Measurements from ENCODE around the gene ZNF467. TPM values are rescaled to one million over a fixed set of nuclear protein-coding genes. Genes with fewer than 3 reads are reported as not detected.

ZNF467 gene, protein sequence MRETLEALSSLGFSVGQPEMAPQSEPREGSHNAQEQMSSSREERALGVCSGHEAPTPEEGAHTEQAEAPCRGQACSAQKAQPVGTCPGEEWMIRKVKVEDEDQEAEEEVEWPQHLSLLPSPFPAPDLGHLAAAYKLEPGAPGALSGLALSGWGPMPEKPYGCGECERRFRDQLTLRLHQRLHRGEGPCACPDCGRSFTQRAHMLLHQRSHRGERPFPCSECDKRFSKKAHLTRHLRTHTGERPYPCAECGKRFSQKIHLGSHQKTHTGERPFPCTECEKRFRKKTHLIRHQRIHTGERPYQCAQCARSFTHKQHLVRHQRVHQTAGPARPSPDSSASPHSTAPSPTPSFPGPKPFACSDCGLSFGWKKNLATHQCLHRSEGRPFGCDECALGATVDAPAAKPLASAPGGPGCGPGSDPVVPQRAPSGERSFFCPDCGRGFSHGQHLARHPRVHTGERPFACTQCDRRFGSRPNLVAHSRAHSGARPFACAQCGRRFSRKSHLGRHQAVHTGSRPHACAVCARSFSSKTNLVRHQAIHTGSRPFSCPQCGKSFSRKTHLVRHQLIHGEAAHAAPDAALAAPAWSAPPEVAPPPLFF
- 6.2 TPM for polyA plus RNA-seq (2013, experiment 1 of 2)
- polyA plus RNA-seq (2013, experiment 2 of 2): 6.1 TPM

DNA sequence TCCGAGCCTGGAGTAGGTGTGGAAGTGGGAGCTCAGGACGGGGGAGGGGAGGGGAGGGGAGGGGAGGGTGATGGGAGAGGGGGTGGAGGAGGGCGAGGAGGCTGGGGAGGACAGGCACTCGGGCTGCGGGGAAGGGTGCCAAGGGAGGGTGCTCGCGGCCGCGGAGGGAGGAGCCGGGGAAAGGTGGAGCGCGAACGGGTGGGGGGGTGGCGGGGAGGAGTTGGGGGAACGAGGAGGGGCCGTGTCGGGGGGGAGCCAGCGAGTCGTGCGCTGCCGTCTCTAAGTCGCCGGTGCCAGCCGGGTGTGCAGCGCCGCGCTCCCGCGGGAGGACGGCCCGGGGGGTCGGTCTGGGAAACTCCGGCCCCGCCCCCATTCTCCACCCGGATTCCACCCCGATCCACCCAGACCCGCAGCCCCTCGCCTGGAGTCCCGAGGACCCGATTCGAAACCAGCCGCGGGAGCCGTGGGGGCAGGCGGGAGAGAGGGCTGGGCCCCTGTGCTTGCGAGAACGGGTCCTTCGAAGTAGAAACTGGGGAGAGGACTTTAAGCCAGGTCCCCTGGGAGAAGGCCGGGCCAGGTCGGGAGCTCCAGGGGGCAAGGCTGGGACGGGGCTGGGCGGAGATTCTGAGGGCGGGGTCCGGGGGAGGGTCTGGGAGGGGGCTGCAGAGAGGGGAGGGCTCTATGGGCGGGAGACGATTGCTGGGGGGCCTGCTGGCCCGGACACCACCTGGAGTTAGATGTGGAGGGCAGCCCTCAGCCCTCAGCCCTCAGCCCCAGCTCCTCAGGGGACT lies at the start of gene ZNF467:
Gene ZNF467, minus strand, starts transcription at position 143 of the 791 bp plus-strand sequence. CDS start 2,556 bp downstream, outside the sequence.
- H4K8ac ChIP-seq (ENCODE audit: low read depth, low read length): no peak within 1 kb of the TSS
- no peak within 1 kb of the TSS for H2BK120ac ChIP-seq (ENCODE audit: low read depth, low read length)
- peak within 1 kb of the TSS; percentile 99 for H3K18ac ChIP-seq (ENCODE audit: low read length)
- H3K4me1 ChIP-seq (ENCODE audit: control insufficient read depth in 2 of 2, insufficient read depth in 1 of 2, low read depth in 1 of 2, low read length in 2 of 2): peaks cover 14 to 51% of the 10 kb centered on the region in 2 donors
- no CpG with 5 or more reads among the region's 57 CpGs for WGBS, 2 donors (ENCODE audit: extremely low coverage in 2 of 2, insufficient read length in 2 of 2, insufficient replicate concordance in 1 of 2)
- H3K36me3 ChIP-seq (replicated peaks in 1 of 2; ENCODE audit: control insufficient read depth in 2 of 2, insufficient read depth in 2 of 2, low read length in 2 of 2): peaks cover 0 to 3% of the 10 kb centered on the region in 2 donors
- peak within 1 kb of the TSS; percentile 57 to 83 for H3K4me3 ChIP-seq (ENCODE audit: low read length in 2 of 2)
- H4K91ac ChIP-seq (ENCODE audit: low read depth, low read length, poor library complexity): no peak within 1 kb of the TSS
- peak within 1 kb of the TSS; percentile 93 for H2BK5ac ChIP-seq (ENCODE audit: low read length)
- peak within 1 kb of the TSS; percentile 73 for H3K23ac ChIP-seq (ENCODE audit: low read depth, low read length, poor library complexity)
- peak within 1 kb of the TSS; percentile 100 for H2BK15ac ChIP-seq (ENCODE audit: low read length)
- no peak within 1 kb of the TSS for H3K4ac ChIP-seq (ENCODE audit: low read length)
- peak within 1 kb of the TSS; percentile 87 for H2AFZ ChIP-seq (ENCODE audit: low read length)
- peak within 1 kb of the TSS; percentile 98 for H3K4me2 ChIP-seq (ENCODE audit: insufficient read depth, low read length, poor library complexity, severe bottlenecking)
- no peaks in the 10 kb centered on the region for H3K79me1 ChIP-seq (ENCODE audit: low read depth, low read length)
- peak within 1 kb of the TSS; percentile 96 for H3K27ac ChIP-seq (replicated peaks; ENCODE audit: low read length)
- H2AK5ac ChIP-seq (ENCODE audit: low read depth, low read length): peak within 1 kb of the TSS; percentile 97
- H3K9ac ChIP-seq (ENCODE audit: low read depth, low read length, poor library complexity): peak within 1 kb of the TSS; percentile 92
- H3K27me3 ChIP-seq (ENCODE audit: control insufficient read depth in 3 of 3, insufficient read depth in 3 of 3, low read depth in 1 of 3, low read length in 3 of 3): peaks cover 0 to 17% (median 0%) of the 10 kb centered on the region in 3 experiments
- no peak for DNase-seq (ENCODE audit: low spot score)
- peak within 1 kb of the TSS; percentile 94 for H3K14ac ChIP-seq (ENCODE audit: low read length)
- H3K9me3 ChIP-seq (replicated peaks in 1 of 2; ENCODE audit: control insufficient read depth in 2 of 2, insufficient read depth in 1 of 2, low read depth in 1 of 2, low read length in 2 of 2): peaks cover 0 to 2% of the 10 kb centered on the region in 2 donors
- peak within 1 kb of the TSS; percentile 93 for H2BK12ac ChIP-seq (ENCODE audit: low read length)

DNA sequence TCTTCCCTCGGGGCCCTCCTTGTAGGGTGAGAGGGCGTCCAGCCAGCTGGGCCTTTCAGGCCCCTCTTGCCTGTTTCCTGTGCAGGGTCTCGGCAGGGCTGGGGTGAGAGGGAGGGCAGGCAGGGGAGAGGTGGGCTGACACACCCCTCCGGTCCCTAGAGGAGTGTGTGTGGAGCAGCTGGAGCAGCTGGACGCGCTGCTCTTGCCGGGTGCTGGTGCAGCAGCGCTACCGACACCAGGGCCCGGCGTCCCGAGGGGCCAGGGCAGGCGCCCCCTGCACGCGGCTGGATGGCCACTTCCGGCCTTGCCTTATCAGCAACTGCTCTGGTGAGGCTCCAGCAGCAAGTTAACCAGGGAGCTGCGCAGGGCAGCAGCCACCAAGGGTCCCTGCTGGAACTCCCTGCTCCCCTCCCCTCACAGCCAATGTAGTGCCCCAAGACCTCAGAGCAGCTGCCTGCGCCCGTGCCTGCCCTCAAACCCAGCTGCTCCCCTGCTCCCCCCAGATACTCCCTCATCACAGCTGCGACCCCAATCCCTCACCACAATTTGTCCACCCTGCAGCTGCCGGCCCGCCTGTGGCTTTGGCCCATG lies 49.1 kb upstream of the ZNF467 start:
- Histone ChIP-seq H2BK15ac (ENCODE audit: low read length) (no peak overlapping the region), H3K9me3 (replicated peaks in 1 of 2; ENCODE audit: control insufficient read depth in 2 of 2, insufficient read depth in 1 of 2, low read depth in 1 of 2, low read length in 2 of 2) (peaks cover 0 to 12% of the 10 kb centered on the region in 2 donors), H3K23ac (ENCODE audit: low read depth, low read length, poor library complexity) (no peak overlapping the region), H2BK5ac (ENCODE audit: low read length) (no peak overlapping the region), H3K9ac (ENCODE audit: low read depth, low read length, poor library complexity) (no peak overlapping the region), H2AK5ac (ENCODE audit: low read depth, low read length) (peak overlapping the region; percentile 86), H3K4me1 (ENCODE audit: control insufficient read depth in 2 of 2, insufficient read depth in 1 of 2, low read depth in 1 of 2, low read length in 2 of 2) (no peaks in the 10 kb centered on the region), H3K27ac (replicated peaks; ENCODE audit: low read length) (no peak overlapping the region), H3K4ac (ENCODE audit: low read length) (no peak overlapping the region), H3K36me3 (replicated peaks in 1 of 2; ENCODE audit: control insufficient read depth in 2 of 2, insufficient read depth in 2 of 2, low read length in 2 of 2) (no peaks in the 10 kb centered on the region), H2BK120ac (ENCODE audit: low read depth, low read length) (no peak overlapping the region), H3K18ac (ENCODE audit: low read length) (peak overlapping the region; percentile 76), H3K27me3 (ENCODE audit: control insufficient read depth in 3 of 3, insufficient read depth in 3 of 3, low read depth in 1 of 3, low read length in 3 of 3) (peaks cover 0 to 25% (median 0%) of the 10 kb centered on the region in 3 experiments), H3K4me3 (ENCODE audit: low read length in 2 of 2) (no peak overlapping the region), H2BK12ac (ENCODE audit: low read length) (no peak overlapping the region), H3K4me2 (ENCODE audit: insufficient read depth, low read length, poor library complexity, severe bottlenecking) (no peak overlapping the region), H4K8ac (ENCODE audit: low read depth, low read length) (peak overlapping the region; percentile 43), H2AFZ (ENCODE audit: low read length) (no peak overlapping the region), H3K14ac (ENCODE audit: low read length) (no peak overlapping the region), H3K79me1 (ENCODE audit: low read depth, low read length) (peaks cover 6% of the 10 kb centered on the region), H4K91ac (ENCODE audit: low read depth, low read length, poor library complexity) (no peak overlapping the region)
- no peak for DNase-seq (ENCODE audit: low spot score)
- WGBS, 2 donors (ENCODE audit: extremely low coverage in 2 of 2, insufficient read length in 2 of 2, insufficient replicate concordance in 1 of 2): no CpG with 5 or more reads among the region's 22 CpGs

DNA sequence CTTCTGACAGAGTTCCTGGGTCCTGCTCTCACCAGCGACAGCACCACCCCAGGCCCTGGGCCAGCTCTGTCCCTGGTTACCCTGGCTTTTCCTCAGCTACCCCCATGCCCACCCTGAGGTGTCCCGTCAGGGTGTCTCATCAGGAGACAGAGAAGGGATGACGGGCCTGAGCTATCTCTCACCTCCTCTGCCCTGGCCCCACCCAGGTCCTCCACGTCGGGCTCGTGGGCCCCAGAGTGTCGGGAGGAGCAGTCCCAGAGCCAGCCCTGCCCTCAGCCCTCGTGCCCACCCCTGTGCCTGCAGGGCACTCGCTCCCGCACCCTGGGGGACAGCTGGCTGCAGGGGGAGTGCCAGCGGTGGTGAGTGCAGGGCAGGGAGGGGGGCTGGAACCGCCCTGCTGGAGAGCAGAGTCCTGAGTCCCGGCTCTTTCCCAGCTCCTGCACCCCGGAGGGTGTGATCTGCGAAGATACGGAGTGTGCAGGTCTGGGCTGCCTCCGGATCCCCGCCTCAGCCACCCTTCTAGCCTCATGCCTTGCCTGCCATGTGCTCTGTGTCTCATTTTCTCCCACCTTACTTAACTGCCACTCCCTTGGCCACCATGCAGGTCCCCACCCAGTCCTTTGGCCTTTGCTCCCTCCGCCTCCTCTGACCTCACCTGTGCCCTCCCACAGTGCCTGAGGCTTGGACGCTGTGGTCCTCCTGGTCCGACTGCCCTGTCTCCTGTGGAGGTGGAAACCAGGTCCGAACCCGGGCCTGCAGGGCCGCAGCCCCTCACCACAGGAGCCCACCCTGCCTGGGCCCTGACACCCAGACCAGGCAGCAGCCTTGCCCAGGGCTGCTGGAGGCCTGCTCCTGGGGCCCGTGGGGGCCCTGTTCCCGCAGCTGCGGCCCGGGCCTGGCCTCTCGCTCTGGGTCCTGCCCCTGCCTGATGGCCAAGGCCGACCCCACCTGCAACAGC lies 48.1 kb upstream of the ZNF467 start:
- Histone ChIP-seq H4K91ac (ENCODE audit: low read depth, low read length, poor library complexity) (peak overlapping the region; percentile 64), H2AK5ac (ENCODE audit: low read depth, low read length) (peak overlapping the region; percentile 90), H3K36me3 (replicated peaks in 1 of 2; ENCODE audit: control insufficient read depth in 2 of 2, insufficient read depth in 2 of 2, low read length in 2 of 2) (no peaks in the 10 kb centered on the region), H2BK12ac (ENCODE audit: low read length) (no peak overlapping the region), H3K27me3 (ENCODE audit: control insufficient read depth in 3 of 3, insufficient read depth in 3 of 3, low read depth in 1 of 3, low read length in 3 of 3) (peaks cover 0 to 32% (median 0%) of the 10 kb centered on the region in 3 experiments), H3K9ac (ENCODE audit: low read depth, low read length, poor library complexity) (peak overlapping the region; percentile 63), H2BK120ac (ENCODE audit: low read depth, low read length) (no peak overlapping the region), H3K79me1 (ENCODE audit: low read depth, low read length) (peaks cover 6% of the 10 kb centered on the region), H3K4ac (ENCODE audit: low read length) (no peak overlapping the region), H3K9me3 (replicated peaks in 1 of 2; ENCODE audit: control insufficient read depth in 2 of 2, insufficient read depth in 1 of 2, low read depth in 1 of 2, low read length in 2 of 2) (peaks cover 0 to 12% of the 10 kb centered on the region in 2 donors), H3K27ac (replicated peaks; ENCODE audit: low read length) (no peak overlapping the region), H3K18ac (ENCODE audit: low read length) (peak overlapping the region; percentile 76), H3K23ac (ENCODE audit: low read depth, low read length, poor library complexity) (peak overlapping the region; percentile 68), H3K4me1 (ENCODE audit: control insufficient read depth in 2 of 2, insufficient read depth in 1 of 2, low read depth in 1 of 2, low read length in 2 of 2) (no peaks in the 10 kb centered on the region), H3K4me3 (ENCODE audit: low read length in 2 of 2) (no peak overlapping the region), H2BK5ac (ENCODE audit: low read length) (peak overlapping the region; percentile 24), H3K14ac (ENCODE audit: low read length) (peak overlapping the region; percentile 31), H3K4me2 (ENCODE audit: insufficient read depth, low read length, poor library complexity, severe bottlenecking) (no peak overlapping the region), H4K8ac (ENCODE audit: low read depth, low read length) (no peak overlapping the region), H2BK15ac (ENCODE audit: low read length) (peak overlapping the region; percentile 75), H2AFZ (ENCODE audit: low read length) (no peak overlapping the region)
- DNase-seq (ENCODE audit: low spot score): no peak
- WGBS, 2 donors (ENCODE audit: extremely low coverage in 2 of 2, insufficient read length in 2 of 2, insufficient replicate concordance in 1 of 2): no CpG with 5 or more reads among the region's 30 CpGs
